Measurements from ENCODE around the gene HAUS1. TPM values are rescaled to one million over a fixed set of nuclear protein-coding genes. Genes with fewer than 3 reads are reported as not detected.

Gene HAUS1
- polyA plus RNA-seq, 1 donor from 2014 or later: 118 TPM

GRCh38 chr18:46055838-46056230 is 48.4 kb upstream of the HAUS1 start:
- H4K20me1 ChIP-seq (ENCODE audit: insufficient read depth): no peaks in the 10 kb centered on the region
- H3K9me2 ChIP-seq (ENCODE audit: insufficient read depth, low read length): no peaks in the 10 kb centered on the region
- no peaks in the 10 kb centered on the region for H3K9me3 ChIP-seq (ENCODE audit: low read length)
- H2AFZ ChIP-seq (ENCODE audit: low read depth, low read length): no peak overlapping the region
- TF ChIP-seq EP300 (conservative IDR thresholded peaks at IDR 0.05; ENCODE audit: poor library complexity, severe bottlenecking) (no peak), EZH2 (IDR thresholded peaks at IDR 0.05; ENCODE audit: borderline replicate concordance, insufficient read depth, low read length, poor library complexity, severe bottlenecking) (no peak)
- no peak overlapping the region for H3K27ac ChIP-seq (ENCODE audit: low read length)
- H3K9ac ChIP-seq (ENCODE audit: low read length): no peak overlapping the region
- H3K4me3 ChIP-seq (ENCODE audit: low read length): no peak overlapping the region
- no peaks in the 10 kb centered on the region for H3K27me3 ChIP-seq (ENCODE audit: insufficient read depth, low read depth, low read length)
- H3F3A ChIP-seq (ENCODE audit: insufficient read depth, low read length, poor library complexity, severe bottlenecking): no peaks in the 10 kb centered on the region
- H3K79me2 ChIP-seq (replicated peaks; ENCODE audit: insufficient read depth, low read length): no peaks in the 10 kb centered on the region
- no peaks in the 10 kb centered on the region for H3K36me3 ChIP-seq (ENCODE audit: insufficient read depth, low read length)
- H3K4me2 ChIP-seq (ENCODE audit: low read length): no peak overlapping the region

- no peak overlapping the region for H2AFZ ChIP-seq (ENCODE audit: low read depth, low read length)
- no peaks in the 10 kb centered on the region for H4K20me1 ChIP-seq (ENCODE audit: insufficient read depth)
- H3K79me2 ChIP-seq (replicated peaks; ENCODE audit: insufficient read depth, low read length): no peaks in the 10 kb centered on the region
- H3K27ac ChIP-seq (ENCODE audit: low read length): no peak overlapping the region
- no peak overlapping the region for H3K4me2 ChIP-seq (ENCODE audit: low read length)
- no peaks in the 10 kb centered on the region for H3K9me2 ChIP-seq (ENCODE audit: insufficient read depth, low read length)
- H3K9me3 ChIP-seq (ENCODE audit: low read length): no peaks in the 10 kb centered on the region
- no peak overlapping the region for H3K4me3 ChIP-seq (ENCODE audit: low read length)
- H3K27me3 ChIP-seq (ENCODE audit: insufficient read depth, low read depth, low read length): no peaks in the 10 kb centered on the region
- H3K9ac ChIP-seq (ENCODE audit: low read length): no peak overlapping the region
- H3F3A ChIP-seq (ENCODE audit: insufficient read depth, low read length, poor library complexity, severe bottlenecking): no peaks in the 10 kb centered on the region
- TF ChIP-seq RAD21 (conservative IDR thresholded peaks at IDR 0.05): no peak
- TF ChIP-seq MXI1 (conservative IDR thresholded peaks at IDR 0.05; ENCODE audit: poor library complexity, severe bottlenecking): no peak
- H3K36me3 ChIP-seq (ENCODE audit: insufficient read depth, low read length): no peaks in the 10 kb centered on the region
Observed at GRCh38 chr18:46060359-46060841, 43.8 kb upstream of the HAUS1 start.

DNA sequence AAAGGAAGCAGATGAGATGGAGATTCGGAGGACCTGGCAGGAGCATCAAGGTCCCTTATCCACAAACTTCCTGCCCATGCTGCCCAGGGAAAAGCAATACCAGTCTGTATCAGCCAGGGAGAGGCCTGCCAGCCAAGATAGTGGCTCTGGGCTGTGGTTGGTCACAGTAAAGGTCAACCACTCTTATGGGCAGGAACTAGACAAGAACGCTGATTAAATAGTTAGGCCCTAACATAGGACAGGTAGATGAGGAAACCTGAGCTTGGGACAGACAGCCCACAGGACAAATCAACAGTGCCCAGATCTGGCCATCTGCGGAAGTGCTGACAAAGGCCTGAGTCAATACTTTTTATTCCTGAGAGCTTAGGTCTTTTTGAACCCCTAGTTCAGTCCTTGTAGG is 42.8 kb upstream of the HAUS1 start:
- no peak overlapping the region for H3K4me2 ChIP-seq (ENCODE audit: low read length)
- no peak overlapping the region for H3K9ac ChIP-seq (ENCODE audit: low read length)
- H4K20me1 ChIP-seq (ENCODE audit: insufficient read depth): no peaks in the 10 kb centered on the region
- no peaks in the 10 kb centered on the region for H3K27me3 ChIP-seq (ENCODE audit: insufficient read depth, low read depth, low read length)
- no peaks in the 10 kb centered on the region for H3F3A ChIP-seq (ENCODE audit: insufficient read depth, low read length, poor library complexity, severe bottlenecking)
- no peaks in the 10 kb centered on the region for H3K79me2 ChIP-seq (replicated peaks; ENCODE audit: insufficient read depth, low read length)
- H3K4me3 ChIP-seq (ENCODE audit: low read length): no peak overlapping the region
- no peak for TF ChIP-seq POLR2AphosphoS5 (IDR thresholded peaks at IDR 0.05)
- TF ChIP-seq CTCF (IDR thresholded peaks at IDR 0.05; ENCODE audit: poor library complexity, severe bottlenecking): no peak
- TF ChIP-seq RAD21 (conservative IDR thresholded peaks at IDR 0.05): no peak
- TF ChIP-seq REST (IDR thresholded peaks at IDR 0.05; ENCODE audit: borderline replicate concordance): no peak
- no peak for TF ChIP-seq EZH2 (IDR thresholded peaks at IDR 0.05; ENCODE audit: borderline replicate concordance, insufficient read depth, low read length, poor library complexity, severe bottlenecking)
- TF ChIP-seq SMC3 (conservative IDR thresholded peaks at IDR 0.05; ENCODE audit: poor library complexity): no peak
- TF ChIP-seq EP300 (conservative IDR thresholded peaks at IDR 0.05; ENCODE audit: poor library complexity, severe bottlenecking): no peak
- no peak for TF ChIP-seq MXI1 (conservative IDR thresholded peaks at IDR 0.05; ENCODE audit: poor library complexity, severe bottlenecking)
- no peak for TF ChIP-seq TAF1 (IDR thresholded peaks at IDR 0.05; ENCODE audit: low read depth)
- no peaks in the 10 kb centered on the region for H3K36me3 ChIP-seq (ENCODE audit: insufficient read depth, low read length)
- H3K27ac ChIP-seq (ENCODE audit: low read length): no peak overlapping the region
- H3K9me3 ChIP-seq (ENCODE audit: low read length): no peaks in the 10 kb centered on the region
- H2AFZ ChIP-seq (ENCODE audit: low read depth, low read length): no peak overlapping the region
- no peaks in the 10 kb centered on the region for H3K9me2 ChIP-seq (ENCODE audit: insufficient read depth, low read length)
